GM18951 (cell line): ENCODE data around the gene PAM.

Source experiments
- POLR2A ChIP-seq: IDR thresholded peaks from 4 replicates; pipeline ENCODE4 v1.6.1; 2011; ENCODE audit warnings: mild to moderate bottlenecking; ENCODE audit not compliant: insufficient read length, insufficient read depth; ENCODE audit errors: extremely low read depth
- in situ Hi-C: fragments of 300-500 bp; cut with MboI; formaldehyde crosslinking; loops from one replicate; pipeline ENCODE4 v1.12.0; 2022; ENCODE audit warnings: low sequenced_read_pairs, mixed read lengths, inconsistent platforms; ENCODE audit not compliant: unreplicated experiment

Gene PAM

GRCh38 chr5:102815084-102815483 lies 60.0 kb downstream of the PAM start:
- no peak for TF ChIP-seq POLR2A
- in situ Hi-C loops = no loop called here

GRCh38 chr5:102815540-102816332 lies 60.6 kb downstream of the PAM start:
- no peak for TF ChIP-seq POLR2A
- in situ Hi-C loops = no loop called here

GRCh38 chr5:102818345-102818744 lies 63.2 kb downstream of the PAM start:
- in situ Hi-C loops = no loop called here
- TF ChIP-seq POLR2A = no peak

GRCh38 chr5:102818934-102819333 lies 63.8 kb downstream of the PAM start:
- no peak for TF ChIP-seq POLR2A
- in situ Hi-C loops = no loop called here

- no peak for TF ChIP-seq POLR2A
- in situ Hi-C loops = no loop called here
Observed at GRCh38 chr5:102819634-102820033, 64.5 kb downstream of the PAM start.

- in situ Hi-C loops = no loop called here
Observed at GRCh38 chr5:102823441-102823874, 68.4 kb downstream of the PAM start.

GRCh38 chr5:102826629-102827028 lies 71.5 kb downstream of the PAM start:
- in situ Hi-C loops = no loop called here
- no peak for TF ChIP-seq POLR2A

More at GRCh38 chr5:102823441-102823874, 68.4 kb downstream of the PAM start:
- no peak for TF ChIP-seq POLR2A

- in situ Hi-C loops = no loop called here
Observed at GRCh38 chr5:102830241-102830640, 75.1 kb downstream of the PAM start.

GRCh38 chr5:102832445-102832844 lies 77.3 kb downstream of the PAM start:
- TF ChIP-seq POLR2A = no peak
- in situ Hi-C loops = no loop called here

More at GRCh38 chr5:102830241-102830640, 75.1 kb downstream of the PAM start:
- no peak for TF ChIP-seq POLR2A

- in situ Hi-C loops = no loop called here
- TF ChIP-seq POLR2A = no peak
Observed at GRCh38 chr5:102833146-102833545, 78.0 kb downstream of the PAM start.

GRCh38 chr5:102834438-102834964 lies 79.4 kb downstream of the PAM start:
- no peak for TF ChIP-seq POLR2A
- in situ Hi-C loops = no loop called here

- in situ Hi-C loops = no loop called here
- TF ChIP-seq POLR2A = no peak
Observed at GRCh38 chr5:102835717-102836116, 80.6 kb downstream of the PAM start.

GRCh38 chr5:102841021-102841420 lies 85.9 kb downstream of the PAM start:
- in situ Hi-C loops = no loop called here
- no peak for TF ChIP-seq POLR2A

GRCh38 chr5:102843997-102844396 lies 88.9 kb downstream of the PAM start:
- no peak for TF ChIP-seq POLR2A

GRCh38 chr5:102845041-102845440 lies 89.9 kb downstream of the PAM start:
- no peak for TF ChIP-seq POLR2A

More at GRCh38 chr5:102843997-102844396, 88.9 kb downstream of the PAM start:
- in situ Hi-C loops = no loop called here

GRCh38 chr5:102850503-102850902 lies 95.4 kb downstream of the PAM start:
- in situ Hi-C loops = no loop called here
- no peak for TF ChIP-seq POLR2A

More at GRCh38 chr5:102845041-102845440, 89.9 kb downstream of the PAM start:
- in situ Hi-C loops = no loop called here
